Liver (tissue), 4 donors: ENCODE measurements around the gene LNX2. TPM values are rescaled to one million over a fixed set of nuclear protein-coding genes. Genes with fewer than 3 reads are reported as not detected.

Experiments
- polyA plus RNA-seq, 2 donors: library from polyadenylated mRNA; stranded (reverse) in 1 of 2; unstranded in 1 of 2; fragments of 200-250 nt in 1 of 2; fragments of >200 nt in 1 of 2; fragmentation: Nextera tagmentation in 1 of 2; extraction: Ambion mirVana in 1 of 2; gene quantifications; one replicate each; pipeline versions ENCODE4 v1.2.1 to v1.2.3, GENCODE V29; 2013 to 2015
- total RNA-seq, 2 donors: library from RNA; depleted of rRNA; stranded (reverse); fragments of >200 nt; gene quantifications; one replicate each; pipeline ENCODE4 v1.2.3, GENCODE V29; 2014
- donor health status: healthy.
- donor health status: healthy.
- donor health status: healthy.

The LNX2 gene
- total and polyA plus RNA-seq, 4 donors = 6.2 to 25.9 (median 13.3) TPM

Other genes starting within 250 kb of the LNX2 start
- 10 to 100 TPM; 66.4 to 83.6 TPM for gene GTF3A, start 195.9 kb downstream of the LNX2 start, total RNA-seq
- 100 to 1,000 TPM; 110 to 144 TPM for gene GTF3A, start 195.9 kb downstream of the LNX2 start, polyA plus RNA-seq
- gene MTIF3, start 170.0 kb downstream of the LNX2 start, total RNA-seq = 10 to 100 TPM; 28.0 to 31.0 TPM
- 10 to 100 TPM; 34.5 to 62.1 TPM for gene MTIF3, start 170.0 kb downstream of the LNX2 start, polyA plus RNA-seq
- gene POLR1D, start 1.4 kb upstream of the LNX2 start, total RNA-seq = 10 to 100 TPM; 33.8 to 45.0 TPM
- 10 to 100 TPM; 31.4 to 33.3 TPM for gene POLR1D, start 1.4 kb upstream of the LNX2 start, polyA plus RNA-seq
- gene GSX1, start 172.0 kb upstream of the LNX2 start, total RNA-seq = not detected
- gene GSX1, start 172.0 kb upstream of the LNX2 start, polyA plus RNA-seq = not detected